ENCODE data around the gene EVI5L. TPM values are rescaled to one million over a fixed set of nuclear protein-coding genes. Genes with fewer than 3 reads are reported as not detected.

Gene EVI5L
- total and polyA plus RNA-seq, 2 of the 13 experiments (the other 11 are each of a cell fraction or from before 2014, with no cell fraction given), result 1.7 to 2.4 TPM

GRCh38 chr19:7900931-7901330, 70.9 kb downstream of the EVI5L start (continued):
- TF ChIP-seq, protein P1, sequence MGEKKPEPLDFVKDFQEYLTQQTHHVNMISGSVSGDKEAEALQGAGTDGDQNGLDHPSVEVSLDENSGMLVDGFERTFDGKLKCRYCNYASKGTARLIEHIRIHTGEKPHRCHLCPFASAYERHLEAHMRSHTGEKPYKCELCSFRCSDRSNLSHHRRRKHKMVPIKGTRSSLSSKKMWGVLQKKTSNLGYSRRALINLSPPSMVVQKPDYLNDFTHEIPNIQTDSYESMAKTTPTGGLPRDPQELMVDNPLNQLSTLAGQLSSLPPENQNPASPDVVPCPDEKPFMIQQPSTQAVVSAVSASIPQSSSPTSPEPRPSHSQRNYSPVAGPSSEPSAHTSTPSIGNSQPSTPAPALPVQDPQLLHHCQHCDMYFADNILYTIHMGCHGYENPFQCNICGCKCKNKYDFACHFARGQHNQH (CRISPR knock-in tag; IDR thresholded peaks at IDR 0.05), result no peak
- TF ChIP-seq USF2 (IDR thresholded peaks at IDR 0.05; ENCODE audit: low read depth, low read length) (no peak), USF2 (CRISPR knock-in tag; IDR thresholded peaks at IDR 0.05; ENCODE audit: borderline replicate concordance) (no peak)

DNA sequence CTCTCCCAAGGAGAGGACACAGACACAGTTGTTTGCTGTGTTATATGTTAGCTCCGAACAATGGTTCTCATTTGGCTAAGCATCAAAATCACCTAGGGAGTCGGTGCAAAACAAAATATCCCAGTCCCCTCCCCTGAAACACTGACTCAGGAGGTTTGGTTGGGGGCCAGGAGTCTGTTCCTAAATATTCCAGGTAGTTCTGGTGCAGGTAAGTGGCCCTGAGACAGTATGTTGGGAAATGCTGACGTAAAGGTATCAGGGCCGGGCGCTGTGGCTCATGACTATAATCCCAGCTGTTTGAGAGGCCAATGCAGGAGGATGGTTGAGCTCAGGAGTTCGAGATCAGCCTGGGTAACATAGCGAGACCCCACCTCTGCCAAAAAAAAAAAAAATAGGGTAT, 71.3 kb downstream of the EVI5L start:
- no peak overlapping the region for H3K4me3 ChIP-seq (replicated peaks in 1 of 3; ENCODE audit: insufficient read depth in 1 of 3, low read depth in 2 of 3, low read length in 3 of 3)
- TF ChIP-seq DDIT3 (CRISPR knock-in tag; IDR thresholded peaks at IDR 0.05), result no peak
- no peak for TF ChIP-seq MAFK (conservative IDR thresholded peaks at IDR 0.05 in 1 of 2, IDR thresholded peaks at IDR 0.05 in 1 of 2; ENCODE audit: low read length in 2 of 2)
- no peak for TF ChIP-seq ZXDC (CRISPR knock-in tag; IDR thresholded peaks at IDR 0.05)
- TF ChIP-seq ADNP (CRISPR knock-in tag; IDR thresholded peaks at IDR 0.05), result no peak
- no peak for TF ChIP-seq ARNT (IDR thresholded peaks at IDR 0.05)
- TF ChIP-seq CREM (IDR thresholded peaks at IDR 0.05), result no peak
- no peak for TF ChIP-seq CREM (CRISPR knock-in tag; IDR thresholded peaks at IDR 0.05)
- TF ChIP-seq NCOA5 (CRISPR knock-in tag; IDR thresholded peaks at IDR 0.05), result no peak
- TF ChIP-seq NFE2L1 (CRISPR knock-in tag; IDR thresholded peaks at IDR 0.05; ENCODE audit: borderline replicate concordance), result no peak
- peaks cover 9 to 22% of the 10 kb centered on the region in 2 experiments; a peak in 3 of 5 replicates for H3K36me3 ChIP-seq (replicated peaks in 1 of 2; ENCODE audit: control insufficient read depth in 1 of 2, insufficient read depth in 2 of 2, low read length in 2 of 2)
- no peak overlapping the region for H3K27ac ChIP-seq (ENCODE audit: extremely low read length, insufficient read depth, low read length)
- 99% methylated on average over 7 of the region's 7 CpGs for WGBS (ENCODE audit: low lambda C conversion rate)
- intact Hi-C loops (cut with micrococcal nuclease; ENCODE audit: unreplicated experiment), result no loop called here
- ATAC-seq (no peak), DNase-seq (ENCODE audit: low spot score) (no peak), FAIRE-seq (no peak)
- ChIA-PET CTCF (ENCODE audit: low intra/inter-chr PET ratio, low total read pairs) (no interaction called here), POLR2A (interaction anchor here (3.1 to 4.9 kb wide), 4 partner anchors 12 to 42 kb away, joined by 22 to 83 read pairs (median 64); partner anchors contain the start of genes LRRC8E, SNAPC2 and TIMM44)
- in situ Hi-C loops (cut with HindIII; ENCODE audit: extremely low pct_ligation_motif_present, low pct_unique_long_range_greater_than_20kb), result no loop called here
- no TSS peak for BruUV-seq (replicated peaks)
- peaks cover 59% of the 10 kb centered on the region for H3K4me1 ChIP-seq (ENCODE audit: insufficient read depth, low read length)
- no peak overlapping the region for H2AFZ ChIP-seq (ENCODE audit: low read length)
- peaks cover 10% of the 10 kb centered on the region; the same call in 1 of the 2 replicates for H4K20me1 ChIP-seq (ENCODE audit: insufficient read depth, low read length)
- H3K9me3 ChIP-seq (ENCODE audit: low read length), result no peaks in the 10 kb centered on the region
- no peak overlapping the region for H3K4me2 ChIP-seq (ENCODE audit: low read depth, low read length)
- H3K79me2 ChIP-seq (ENCODE audit: insufficient read depth, low read length), result peaks cover 26% of the 10 kb centered on the region
- no peak overlapping the region for H3K9ac ChIP-seq (ENCODE audit: insufficient read depth, low read depth, low read length)
- no peaks in the 10 kb centered on the region; a peak in 1 of 5 replicates for H3K27me3 ChIP-seq (ENCODE audit: control insufficient read depth in 1 of 2, insufficient read depth in 2 of 2, low read length in 2 of 2)
